Measurements from ENCODE around the gene NCAM2. TPM values are rescaled to one million over a fixed set of nuclear protein-coding genes. Genes with fewer than 3 reads are reported as not detected.

The NCAM2 gene
- total RNA-seq, 4 donors from 2014 or later, result 0.31 to 2.3 (median 1.7) TPM

GRCh38 chr21:21175798-21176334 lies 177.7 kb downstream of the NCAM2 start:
- no peak for DNase-seq (ENCODE audit: low spot score)
- ATAC-seq (ENCODE audit: low FRiP score), result no peak
- TF ChIP-seq CTCF (IDR thresholded peaks at IDR 0.05), result no peak

GRCh38 chr21:21177353-21177986 lies 179.3 kb downstream of the NCAM2 start:
- TF ChIP-seq CTCF (IDR thresholded peaks at IDR 0.05), result no peak
- DNase-seq (ENCODE audit: low spot score), result no peak
- ATAC-seq (ENCODE audit: low FRiP score), result no peak

GRCh38 chr21:21179619-21180298 lies 181.6 kb downstream of the NCAM2 start:
- no peak for TF ChIP-seq CTCF (IDR thresholded peaks at IDR 0.05)
- DNase-seq (ENCODE audit: low spot score) (no peak), ATAC-seq (ENCODE audit: low FRiP score) (no peak)

GRCh38 chr21:21182401-21183010 lies 184.3 kb downstream of the NCAM2 start:
- TF ChIP-seq CTCF (IDR thresholded peaks at IDR 0.05), result no peak
- ATAC-seq (ENCODE audit: low FRiP score) (no peak), DNase-seq (ENCODE audit: low spot score) (no peak)

- DNase-seq (ENCODE audit: low spot score) (no peak), ATAC-seq (ENCODE audit: low FRiP score) (no peak)
- TF ChIP-seq CTCF (IDR thresholded peaks at IDR 0.05), result no peak
Measured at GRCh38 chr21:21183092-21183491, 184.9 kb downstream of the NCAM2 start.

GRCh38 chr21:21184771-21185528 lies 186.7 kb downstream of the NCAM2 start:
- no peak for TF ChIP-seq CTCF (IDR thresholded peaks at IDR 0.05)
- no peak for DNase-seq (ENCODE audit: low spot score)
- no peak for ATAC-seq (ENCODE audit: low FRiP score)
